HG03432 (cell line): ENCODE results near the gene SLC7A11.

ENCODE experiments used
- ATAC-seq: cut with Tn5 transposase; IDR thresholded peaks from one replicate; pipeline ENCODE4 v1.9.1; 2021; ENCODE audit warnings: mild to moderate bottlenecking, moderate library complexity; ENCODE audit not compliant: unreplicated experiment

Gene SLC7A11

GRCh38 chr4:138174981-138175794 is 67.0 kb downstream of the SLC7A11 start:
- ATAC-seq = no peak

GRCh38 chr4:138164208-138164607 is 77.9 kb downstream of the SLC7A11 start:
- ATAC-seq = no peak

DNA sequence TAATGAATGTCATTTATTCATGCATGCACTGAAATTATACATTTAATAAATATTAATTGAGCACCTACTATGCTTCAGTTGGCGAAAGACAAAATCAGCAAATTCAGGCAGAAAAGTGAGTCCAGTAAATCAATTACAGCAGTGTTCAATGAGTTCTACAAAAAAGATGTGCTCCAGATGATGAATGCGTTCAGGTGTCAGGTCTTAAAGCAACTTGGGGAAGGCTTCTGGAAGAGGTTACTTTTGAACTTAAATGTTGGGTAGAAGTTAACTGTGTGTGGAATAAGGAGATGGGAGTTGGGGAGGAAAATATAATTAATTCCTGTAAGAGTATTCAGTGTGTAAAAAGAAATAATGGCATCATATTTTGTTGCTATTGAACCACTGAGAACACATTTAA is 79.0 kb downstream of the SLC7A11 start:
- ATAC-seq = no peak

DNA sequence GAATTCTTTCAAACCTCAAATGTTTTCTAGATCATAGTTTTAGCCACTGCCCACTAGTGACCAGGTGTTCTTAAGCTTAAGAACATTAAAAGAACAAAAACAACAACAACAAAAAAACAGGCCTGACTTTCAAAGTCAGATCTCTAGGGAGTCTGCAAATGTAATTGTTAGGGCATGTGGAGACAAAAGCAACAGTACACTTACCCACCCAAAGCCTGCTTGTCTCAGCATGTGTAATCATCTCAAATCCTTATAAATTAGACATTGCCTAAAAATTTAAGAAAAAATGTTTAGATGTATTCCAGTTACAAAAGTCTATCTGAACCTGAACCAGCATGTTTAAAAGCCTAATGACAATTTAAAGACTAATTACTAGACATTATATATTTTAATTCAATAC is 79.9 kb downstream of the SLC7A11 start:
- no peak for ATAC-seq

- ATAC-seq = no peak
These were observed 80.8 kb downstream of the SLC7A11 start for GRCh38 chr4:138161351-138161750.

DNA sequence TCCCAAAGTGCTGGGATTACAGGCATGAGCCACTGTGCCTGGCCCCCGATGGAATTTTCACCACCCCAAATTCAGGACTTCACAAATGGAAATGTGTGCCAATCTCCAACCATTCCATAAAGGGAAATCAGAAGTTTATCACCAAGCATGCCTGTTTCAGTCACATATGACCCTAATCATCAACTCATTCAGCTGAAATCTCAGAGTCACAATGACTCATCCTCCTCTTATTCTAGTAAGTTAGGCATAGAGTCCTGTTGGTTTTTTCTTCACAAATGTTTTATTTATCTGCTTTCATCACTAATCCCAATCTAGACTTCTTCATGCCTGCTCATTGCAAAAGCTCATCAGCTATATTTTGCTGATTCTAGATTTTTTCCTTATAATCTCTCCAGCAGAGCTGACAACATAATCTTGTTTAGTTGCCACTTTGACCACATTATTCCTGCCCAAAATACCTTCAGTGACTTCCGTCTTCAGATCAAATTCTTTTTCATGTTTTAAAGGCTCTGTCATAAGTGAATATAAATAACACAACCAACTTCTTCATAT is 83.3 kb downstream of the SLC7A11 start:
- ATAC-seq = no peak

DNA sequence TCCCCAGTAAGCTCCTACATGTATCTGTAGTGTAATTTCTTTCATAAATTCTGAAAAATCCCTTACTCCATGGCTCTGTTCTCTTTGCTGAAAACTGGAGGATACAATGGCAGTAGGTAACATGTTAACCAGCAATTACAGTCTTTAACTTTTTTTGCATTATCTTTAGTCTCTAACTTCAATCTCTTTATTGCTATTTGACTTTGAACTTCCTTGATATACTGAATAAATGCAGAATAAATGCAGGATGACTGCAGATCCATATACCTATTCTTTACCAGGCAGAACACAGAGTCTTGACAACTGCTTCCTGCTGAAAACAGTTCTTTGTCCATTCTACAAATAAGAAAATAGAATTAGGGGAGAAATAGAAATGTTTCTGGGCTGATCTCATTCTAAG is 101.3 kb downstream of the SLC7A11 start:
- no peak for ATAC-seq

- no peak for ATAC-seq
These were observed 103.4 kb downstream of the SLC7A11 start for GRCh38 chr4:138138774-138139173.

DNA sequence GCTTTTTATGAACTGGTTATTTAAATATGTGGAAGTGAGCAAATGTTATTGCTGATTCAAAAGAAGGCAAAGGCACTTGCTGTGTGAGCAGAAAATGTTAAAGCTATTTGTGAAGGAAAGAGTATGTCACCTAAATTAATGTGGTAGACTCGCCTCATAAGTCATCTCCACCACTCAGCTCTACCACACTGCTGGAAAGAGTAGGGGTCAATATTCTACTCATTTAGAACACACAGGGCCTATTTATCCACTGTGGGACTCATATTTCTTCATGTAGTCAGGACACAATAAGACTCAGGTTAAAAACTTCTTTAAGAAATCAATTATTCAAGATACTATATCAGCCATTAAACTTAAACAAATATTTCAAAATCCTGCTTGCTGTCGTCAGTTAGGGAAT is 106.5 kb downstream of the SLC7A11 start:
- no peak for ATAC-seq

DNA sequence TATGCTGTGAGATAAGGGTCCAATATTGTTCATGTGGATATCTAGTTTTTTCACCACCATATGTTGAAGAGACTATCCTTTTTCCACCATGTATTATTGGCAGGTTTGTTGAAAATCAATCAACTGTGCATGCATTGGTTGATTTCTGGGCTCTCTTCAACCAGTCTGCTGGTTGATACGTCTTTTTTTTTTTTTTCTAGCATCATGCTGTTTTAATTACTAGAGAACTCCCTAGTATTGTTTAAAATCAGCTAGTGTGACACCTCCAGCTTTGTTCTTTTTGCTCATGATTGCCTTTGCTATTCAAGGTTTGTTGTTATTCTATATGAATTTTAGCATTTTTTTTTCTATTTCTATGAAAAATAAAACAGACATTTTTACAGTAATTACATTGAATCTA is 123.9 kb downstream of the SLC7A11 start:
- ATAC-seq = no peak

GRCh38 chr4:138115053-138115452 is 127.1 kb downstream of the SLC7A11 start:
- no peak for ATAC-seq

DNA sequence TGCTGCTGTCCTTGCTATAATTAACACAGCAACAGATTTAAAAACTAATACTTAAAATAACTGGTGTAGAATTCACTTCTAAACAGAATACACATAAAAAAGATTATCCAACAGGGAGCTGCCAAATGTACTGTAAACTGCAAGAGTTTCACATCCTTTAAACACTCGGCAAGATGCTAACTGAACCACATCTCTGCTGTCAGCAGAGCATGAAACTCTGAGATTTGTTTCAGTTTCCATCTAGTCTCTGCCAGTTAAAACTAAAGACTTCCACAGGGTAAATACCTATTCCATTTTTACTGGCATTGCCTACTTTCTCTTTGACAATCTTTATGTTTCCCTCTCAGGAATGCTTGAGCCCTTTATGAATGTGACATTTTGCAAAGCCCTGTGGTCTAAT is 127.7 kb downstream of the SLC7A11 start:
- ATAC-seq = peak; percentile 98
